Right forelimb (tissue), 1 donor: ENCODE results near the gene PRPSAP1.
"Not testable (repeated sequence)": the region's sequence is repeated elsewhere in the genome, so short reads cannot be mapped to it uniquely, and the experiment has no call there.

ENCODE experiments used
- DNase-seq: peaks from one replicate; pipeline ENCODE4 v3.0.0-alpha.2; 2018

The PRPSAP1 gene

DNA sequence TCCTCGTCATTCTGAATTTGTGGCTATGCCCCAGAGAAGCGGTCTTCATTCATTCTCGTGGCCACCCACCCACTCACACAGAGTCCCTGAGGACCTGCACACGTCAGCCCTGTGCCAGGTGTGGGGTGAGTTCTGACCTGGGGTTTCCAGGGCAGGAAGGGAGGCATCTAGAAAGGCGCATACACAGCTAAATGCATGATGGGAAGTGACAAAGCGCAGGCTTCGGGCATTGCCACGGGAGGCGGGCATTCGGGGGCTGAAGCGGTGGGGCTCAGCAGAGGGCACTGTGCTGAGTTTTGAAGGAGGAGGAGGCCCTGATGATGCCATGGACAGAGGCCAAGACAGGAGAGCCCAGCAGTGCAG, 77.7 kb downstream of the PRPSAP1 start:
- no peak for DNase-seq

DNA sequence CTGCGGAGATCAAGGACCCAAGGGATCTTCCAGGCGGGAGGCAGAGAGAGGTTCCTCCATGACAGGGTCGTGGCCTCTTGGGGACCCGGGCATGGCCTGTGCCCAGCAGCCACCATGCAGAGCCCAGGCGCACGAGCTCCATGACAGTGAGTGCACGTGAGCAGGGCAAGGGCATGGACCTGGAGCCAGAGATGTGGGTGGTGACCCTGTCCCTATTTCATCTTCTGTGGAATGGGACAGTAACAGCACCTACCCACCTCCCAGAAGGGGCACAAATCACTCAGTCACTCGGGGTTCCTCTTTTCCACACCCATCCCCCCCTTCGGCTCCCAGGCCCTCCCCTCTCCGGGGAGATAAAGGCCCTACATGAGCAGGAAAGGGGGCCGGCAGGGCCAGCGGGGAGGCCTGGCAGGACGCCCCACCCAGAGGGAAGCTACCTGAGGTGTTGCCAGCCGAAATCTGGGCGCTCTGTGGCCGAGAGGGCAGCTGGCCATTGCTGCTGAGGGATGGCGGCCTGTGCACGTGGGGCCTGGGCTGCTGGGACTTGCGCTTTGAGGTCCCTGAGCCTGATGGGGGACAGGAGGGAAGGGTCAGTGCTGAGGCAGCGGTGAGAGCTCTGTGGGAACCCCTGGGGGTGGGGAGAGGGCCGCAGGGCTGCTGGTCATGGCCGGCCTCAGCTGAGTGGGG, 78.2 kb downstream of the PRPSAP1 start:
- DNase-seq = no peak

DNA sequence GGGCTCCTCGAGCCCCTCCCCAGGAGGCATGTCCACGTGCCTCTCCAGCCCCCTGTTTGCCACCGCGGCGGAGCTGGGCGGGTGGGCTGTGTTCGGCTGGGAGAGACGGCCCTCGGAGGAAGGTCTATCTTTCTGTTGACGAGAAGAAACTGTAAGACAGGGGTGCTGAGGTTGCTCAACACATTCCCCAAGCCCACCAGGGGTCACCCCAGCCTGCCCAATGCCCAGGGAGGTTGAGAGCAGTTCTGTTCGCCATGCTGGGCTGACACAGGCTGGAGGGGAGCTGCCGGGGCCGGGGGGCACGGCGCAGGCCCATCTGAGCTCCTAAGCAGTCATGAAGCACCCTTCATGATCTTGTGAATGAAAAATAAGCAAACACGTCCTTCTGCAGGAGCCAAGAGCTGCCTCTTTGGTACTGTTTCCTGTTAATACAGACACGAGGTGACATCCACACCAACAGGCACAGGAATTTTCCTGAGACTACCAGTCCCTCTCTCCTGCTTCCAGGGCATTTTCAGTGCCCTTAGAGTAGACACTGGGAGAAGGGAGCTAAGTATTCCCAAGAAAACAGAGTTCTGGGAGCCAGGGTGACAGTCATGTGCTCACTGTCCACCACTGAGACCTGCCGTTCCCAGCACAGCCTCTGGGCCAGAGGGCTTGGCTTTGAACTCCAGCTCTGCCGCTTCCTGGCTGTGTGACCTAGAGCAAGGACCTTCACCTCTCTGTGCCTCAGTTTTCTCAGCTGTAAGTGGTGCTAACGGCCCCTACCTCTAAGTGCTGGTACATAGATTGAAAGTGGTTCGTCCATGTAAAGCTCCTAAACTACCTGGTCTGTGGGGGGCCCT, 79.4 kb downstream of the PRPSAP1 start:
- no peak for DNase-seq

DNA sequence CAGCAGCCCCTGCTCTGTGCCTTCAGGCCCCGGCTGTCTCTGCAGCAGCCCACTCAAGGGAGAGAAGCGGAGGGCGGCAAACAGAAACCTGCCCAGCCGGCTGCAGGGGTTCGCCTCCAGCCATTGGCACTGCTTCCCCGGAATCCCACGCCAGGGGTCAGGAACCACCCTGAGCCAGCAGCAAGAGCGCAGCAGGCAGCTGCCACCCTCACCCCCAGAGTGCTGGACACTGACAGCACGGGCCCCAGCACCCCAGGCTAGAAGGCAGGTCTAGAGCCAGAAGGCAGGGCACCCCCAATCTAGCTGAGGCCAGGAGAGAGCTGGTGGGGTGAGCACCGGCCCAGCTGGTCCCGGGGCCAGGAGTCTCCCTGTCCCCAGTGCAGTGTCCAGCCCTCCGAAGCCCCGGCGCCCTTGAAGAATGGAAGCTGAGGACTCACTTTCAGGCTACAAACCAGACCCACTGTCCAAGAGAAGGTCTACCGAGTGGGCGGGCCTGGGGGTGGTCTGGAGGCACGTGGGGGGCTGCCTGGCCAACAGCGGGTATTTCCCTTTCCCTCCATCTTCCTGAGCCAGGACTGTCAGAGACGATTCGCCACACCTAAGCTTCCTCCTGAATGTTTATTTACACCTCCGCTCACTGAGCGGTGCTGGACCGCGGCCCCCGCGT, 80.1 kb downstream of the PRPSAP1 start:
- no peak for DNase-seq

DNA sequence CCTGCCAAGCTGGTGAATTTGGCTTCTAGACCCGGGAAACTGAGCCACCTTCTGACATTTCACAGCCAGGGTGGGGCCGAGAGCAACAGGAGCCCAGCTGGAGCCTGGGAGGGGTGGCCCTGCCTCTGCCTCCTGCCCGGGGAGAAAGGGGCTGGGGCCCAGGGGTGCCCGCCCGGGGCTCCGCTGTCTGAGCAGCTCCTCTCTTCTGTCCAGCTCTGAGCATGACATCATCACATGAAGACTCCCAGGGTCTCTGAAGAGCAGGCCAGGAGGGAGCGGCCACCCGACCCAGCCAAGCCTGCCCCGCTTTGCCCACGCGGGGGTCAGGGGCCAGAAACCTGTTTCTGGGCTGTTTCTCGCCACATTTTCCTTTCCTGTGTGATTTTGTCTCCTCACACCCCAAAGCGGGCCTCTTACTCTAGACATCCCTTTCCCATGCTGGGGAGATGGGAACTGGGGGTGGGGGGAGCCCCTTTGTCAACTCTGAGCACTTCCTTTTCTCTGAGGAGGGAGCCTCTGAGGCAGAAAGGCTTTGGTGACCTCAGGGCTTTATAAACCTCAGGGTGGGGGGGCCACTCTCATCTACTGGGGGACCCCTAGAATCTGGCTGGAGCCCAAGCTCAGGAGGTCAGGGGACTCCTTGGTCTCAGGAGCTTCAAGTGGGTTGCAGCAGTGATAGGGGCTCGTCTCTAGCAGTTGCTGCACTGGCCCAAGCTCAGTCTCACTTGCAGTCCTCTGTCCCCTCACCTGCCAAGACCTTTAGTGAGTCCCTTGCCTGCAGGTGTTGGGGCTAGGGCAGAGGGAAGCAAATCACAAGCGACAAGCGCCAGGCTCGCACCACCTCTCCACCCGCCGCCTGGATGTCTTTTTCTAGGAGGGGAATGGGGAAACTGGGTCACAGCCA, 80.9 kb downstream of the PRPSAP1 start:
- no peak for DNase-seq

DNA sequence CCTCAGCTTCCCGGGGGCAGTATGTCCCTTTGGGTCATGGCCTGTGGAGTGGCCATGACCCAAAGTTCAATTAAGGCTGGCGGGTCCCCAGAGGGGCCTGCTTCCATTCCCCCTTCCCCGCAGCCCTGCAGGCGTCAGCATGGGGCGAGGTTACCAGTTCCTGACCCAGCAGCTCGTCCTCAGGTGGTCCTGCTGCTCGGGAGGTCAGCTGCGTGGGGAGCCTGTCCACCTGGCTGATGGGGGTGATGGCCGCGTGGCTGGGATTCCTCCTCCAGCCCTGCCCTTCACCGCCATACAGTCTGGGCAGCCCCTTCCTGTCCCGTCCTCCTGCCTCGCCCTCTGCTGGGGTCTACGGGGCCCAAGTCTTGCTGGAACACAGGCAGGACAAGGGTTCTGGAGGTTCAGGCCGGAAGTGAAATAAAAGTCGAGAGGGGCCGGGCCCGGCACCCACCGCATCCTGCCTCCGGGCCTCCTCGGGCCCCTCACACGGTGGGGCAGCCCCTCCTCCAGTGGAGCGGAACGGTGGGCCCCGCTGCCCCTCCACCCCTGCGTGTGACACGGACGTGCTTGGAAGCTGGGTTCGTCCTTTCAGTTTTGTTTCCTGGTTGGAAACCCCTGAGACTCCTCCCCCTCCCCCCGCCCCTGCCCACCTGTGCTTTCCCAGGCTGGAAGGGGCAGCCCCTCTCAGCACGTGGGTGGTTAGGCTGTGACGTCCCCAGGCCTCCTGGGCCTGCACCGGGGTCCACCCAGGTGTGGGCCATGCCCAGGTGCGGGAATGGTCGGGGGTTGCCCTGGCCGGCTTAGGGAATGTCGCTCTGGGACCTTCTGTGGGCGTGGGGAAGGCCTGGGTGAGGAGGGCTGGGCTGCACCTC, 81.8 kb downstream of the PRPSAP1 start:
- DNase-seq = no peak

DNA sequence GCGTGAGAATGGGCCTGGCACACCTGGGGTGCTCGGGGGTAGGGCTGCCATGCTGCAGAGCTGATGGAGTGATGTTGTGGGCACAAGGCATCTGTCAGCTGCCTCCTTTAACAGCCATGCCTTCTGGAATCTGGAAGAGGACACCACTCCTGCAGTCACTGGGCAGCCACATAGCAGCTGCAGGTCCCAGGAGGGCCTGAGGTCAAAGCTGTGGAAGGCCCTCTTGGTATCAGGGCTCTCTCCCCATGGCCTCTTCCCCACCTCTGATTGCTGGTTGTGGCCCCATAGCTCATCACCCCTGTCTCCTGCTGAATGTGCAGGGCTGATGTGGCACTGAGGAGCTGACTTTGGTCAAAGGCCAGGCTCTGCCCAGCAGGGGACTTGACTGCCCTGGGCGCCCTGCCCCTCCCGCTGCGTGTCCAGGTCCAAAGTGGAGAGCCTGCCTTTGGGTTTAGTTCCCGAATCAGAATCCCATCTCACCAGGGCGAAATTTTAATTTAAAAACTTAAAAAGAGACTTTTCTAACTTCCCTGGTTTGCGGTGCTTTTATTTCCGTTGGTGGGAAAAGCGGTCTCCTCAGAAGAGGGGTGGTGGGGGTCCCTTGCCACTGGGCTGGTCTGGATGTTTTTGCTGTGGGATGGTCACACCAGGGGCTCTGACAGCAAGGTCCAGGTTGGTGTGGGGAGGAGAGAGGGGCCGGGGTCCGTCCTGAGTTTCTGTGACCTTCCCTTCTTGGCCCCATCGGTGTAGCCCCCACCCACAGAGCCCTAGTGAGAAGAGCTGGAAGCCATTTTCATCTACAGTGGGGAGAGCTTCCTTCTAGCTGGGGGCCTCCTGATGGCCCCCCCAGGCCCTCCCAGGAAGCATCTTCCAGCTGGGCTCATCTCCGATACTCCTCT, 82.7 kb downstream of the PRPSAP1 start:
- DNase-seq = no peak

DNA sequence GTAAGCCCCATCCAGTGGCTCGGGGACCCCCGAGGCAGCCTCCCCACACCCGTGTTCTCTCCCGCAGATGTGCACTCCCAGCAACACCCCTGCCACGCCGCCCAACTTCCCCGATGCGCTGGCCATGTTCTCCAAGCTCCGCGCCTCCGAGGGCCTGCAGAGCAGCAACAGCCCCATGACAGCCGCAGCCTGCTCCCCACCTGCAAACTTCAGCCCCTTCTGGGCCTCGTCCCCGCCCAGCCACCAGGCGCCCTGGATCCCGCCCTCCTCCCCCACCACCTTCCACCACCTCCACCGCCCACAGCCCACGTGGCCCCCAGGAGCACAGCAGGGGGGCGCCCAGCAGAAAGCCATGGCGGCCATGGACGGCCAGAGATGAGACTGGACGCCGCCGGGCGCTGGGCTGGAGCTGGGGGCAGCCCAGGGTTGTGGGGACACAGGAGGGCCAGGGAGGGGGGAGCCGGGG, 83.6 kb downstream of the PRPSAP1 start:
- no peak for DNase-seq

DNA sequence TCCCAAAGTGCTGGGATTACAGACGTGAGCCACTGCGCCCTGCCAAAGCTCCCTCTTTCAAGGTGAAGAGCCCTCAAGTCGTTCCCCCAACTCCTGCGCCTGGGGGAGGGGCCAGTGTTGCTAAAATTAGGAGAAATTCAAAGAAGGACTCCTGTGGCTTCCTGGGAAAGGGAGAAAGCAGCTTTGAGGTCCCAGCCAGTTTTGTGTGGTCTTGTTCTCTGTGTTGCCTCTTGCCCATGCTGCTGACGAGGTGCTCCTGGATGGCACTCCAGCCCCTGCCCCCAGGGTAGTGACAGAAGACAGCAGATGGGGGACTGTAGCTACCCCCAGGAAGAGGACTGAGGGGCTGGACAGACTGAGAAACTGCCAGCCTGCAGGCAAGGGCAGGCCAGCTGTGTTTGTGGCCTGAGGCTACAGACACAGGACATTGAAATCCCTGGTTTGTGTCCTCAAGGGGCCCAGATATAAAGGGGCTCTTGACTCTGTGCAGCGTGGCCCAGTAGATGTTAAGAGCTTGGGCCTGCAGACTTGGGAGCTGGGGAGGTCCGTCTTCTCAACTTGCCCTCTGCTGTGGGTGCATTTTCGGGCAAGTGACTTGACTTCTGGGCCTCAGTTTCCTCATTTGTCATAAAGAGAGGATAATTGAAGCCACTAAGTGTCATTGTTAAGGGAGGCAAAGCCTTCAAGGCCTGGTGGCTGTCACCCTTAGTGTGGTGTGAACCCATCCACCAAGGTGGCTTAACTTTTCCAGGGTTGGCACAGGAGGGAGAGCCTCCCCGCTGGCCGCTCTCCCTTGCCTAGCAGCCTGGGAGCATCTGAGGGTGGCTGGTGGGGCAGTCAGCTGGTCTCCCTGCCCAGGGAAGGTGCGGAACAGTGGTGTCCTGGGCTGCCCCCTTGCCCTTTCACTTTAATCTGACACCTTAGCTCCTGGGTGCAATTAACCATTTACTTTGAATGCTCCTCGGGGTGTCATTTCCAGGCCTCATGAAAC, 84.4 kb downstream of the PRPSAP1 start:
- no peak for DNase-seq

DNA sequence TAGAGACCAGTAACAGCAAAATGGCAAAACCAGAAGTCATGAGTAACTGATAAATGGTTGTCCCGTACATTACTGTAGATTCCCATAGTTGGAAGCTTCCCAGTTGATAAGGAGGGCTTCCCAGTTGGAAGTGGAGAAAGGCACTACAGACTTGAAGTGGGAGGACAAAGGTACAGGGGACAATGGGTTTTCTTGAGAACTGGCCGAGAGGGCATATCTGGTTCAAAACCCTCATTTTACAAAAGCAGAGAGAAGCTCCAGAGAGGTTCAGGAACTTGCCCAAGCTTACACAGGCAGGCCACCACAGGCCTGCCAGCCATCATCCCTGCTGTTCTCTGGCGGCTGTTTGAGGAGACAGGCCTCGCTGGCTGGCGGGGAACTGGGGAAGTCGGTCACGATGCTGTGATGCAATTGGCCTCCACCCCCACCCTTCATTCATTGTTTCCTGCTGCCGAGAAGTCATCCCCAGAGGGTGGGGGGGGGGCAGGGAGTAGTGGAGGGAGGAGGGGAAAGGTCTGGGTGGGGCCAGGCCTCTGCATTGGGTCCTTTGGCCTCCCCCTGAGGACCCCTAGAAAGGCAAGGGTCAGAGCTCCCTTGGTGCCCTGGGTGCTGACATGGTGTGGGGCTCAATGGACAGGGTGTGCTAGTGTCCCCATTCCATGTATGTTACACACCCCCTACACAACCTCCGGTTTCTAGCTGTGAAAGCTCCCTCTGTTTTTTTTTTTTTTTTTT, 85.5 kb downstream of the PRPSAP1 start:
- no peak for DNase-seq

DNA sequence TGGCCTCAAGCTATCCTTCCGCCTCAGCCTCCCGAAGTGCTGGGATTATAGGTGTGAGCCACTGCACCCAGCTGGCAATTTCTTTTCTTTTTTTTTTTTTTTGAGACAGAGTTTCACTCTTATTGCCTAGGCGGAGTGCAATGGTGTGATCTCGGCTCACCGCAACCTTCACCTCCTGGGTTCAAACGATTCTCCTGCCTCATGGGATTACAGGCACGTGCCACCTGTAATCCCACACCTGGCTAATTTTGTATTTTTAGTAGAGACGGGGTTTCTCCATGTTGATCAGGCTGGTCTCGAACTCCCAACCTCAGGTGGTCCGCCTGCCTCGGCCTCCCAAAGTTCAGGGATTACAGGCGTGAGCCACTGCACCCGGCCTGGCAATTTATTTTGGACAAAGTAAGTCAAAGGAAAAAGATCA, 86.1 kb downstream of the PRPSAP1 start:
- DNase-seq = not testable (repeated sequence)

DNA sequence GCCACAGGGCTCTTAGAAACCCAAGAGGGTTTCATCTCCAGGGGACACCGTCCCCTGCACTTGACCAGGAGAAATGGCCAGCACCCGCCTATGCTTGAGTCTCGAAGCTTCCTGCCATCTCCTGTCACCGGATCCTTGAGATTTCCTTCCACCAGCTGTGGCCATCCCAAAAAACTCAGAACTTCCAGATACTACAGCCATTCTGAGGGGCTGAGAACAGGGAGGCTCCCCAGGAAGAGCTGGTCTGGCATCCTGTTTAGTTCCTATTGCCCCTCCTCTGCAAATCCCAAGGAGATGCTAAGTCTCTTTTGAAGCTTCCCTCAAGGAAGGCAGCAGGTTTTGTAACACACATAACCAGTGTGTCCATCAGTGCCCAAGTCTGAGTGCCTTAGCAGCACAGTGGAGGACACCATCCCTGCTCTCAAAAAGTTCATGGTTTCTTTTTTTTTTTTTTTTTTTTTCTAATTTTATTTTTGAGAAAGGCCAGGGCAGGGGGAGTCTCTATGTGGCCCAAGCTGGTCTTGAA, 86.6 kb downstream of the PRPSAP1 start:
- no peak for DNase-seq

DNA sequence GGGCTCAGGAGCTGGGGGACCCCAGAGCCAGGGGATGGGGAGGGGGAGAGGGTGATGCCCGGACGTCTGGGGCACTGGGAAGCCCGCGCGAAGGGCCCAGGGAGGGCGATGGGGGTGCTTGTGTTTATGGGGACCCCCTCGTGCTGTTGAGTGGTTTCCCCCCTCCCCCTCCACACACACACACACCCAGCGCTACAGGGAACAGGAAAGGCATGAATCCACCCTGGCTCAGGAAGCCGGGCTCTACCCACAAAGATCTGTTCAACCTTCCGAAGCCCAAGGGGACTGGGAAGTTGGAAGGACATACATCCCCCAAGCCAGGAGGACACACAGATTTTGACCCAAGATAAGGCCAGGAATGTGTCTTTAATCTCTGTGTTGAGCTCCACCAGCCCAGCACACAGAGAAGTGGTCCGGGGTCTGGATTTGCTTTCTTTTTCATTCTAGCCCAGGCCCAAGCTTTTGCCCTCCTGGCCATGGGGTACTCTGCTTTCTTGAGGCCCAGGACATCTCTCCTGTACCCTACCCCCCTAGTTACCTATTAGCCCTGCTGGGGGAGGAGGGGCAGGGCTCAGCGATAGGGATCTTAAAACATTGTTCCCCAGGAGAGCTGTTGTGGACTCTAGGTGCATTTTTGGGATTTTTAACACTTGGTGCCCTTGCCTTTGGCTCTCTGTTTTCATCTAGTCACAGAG, 87.3 kb downstream of the PRPSAP1 start:
- no peak for DNase-seq

DNA sequence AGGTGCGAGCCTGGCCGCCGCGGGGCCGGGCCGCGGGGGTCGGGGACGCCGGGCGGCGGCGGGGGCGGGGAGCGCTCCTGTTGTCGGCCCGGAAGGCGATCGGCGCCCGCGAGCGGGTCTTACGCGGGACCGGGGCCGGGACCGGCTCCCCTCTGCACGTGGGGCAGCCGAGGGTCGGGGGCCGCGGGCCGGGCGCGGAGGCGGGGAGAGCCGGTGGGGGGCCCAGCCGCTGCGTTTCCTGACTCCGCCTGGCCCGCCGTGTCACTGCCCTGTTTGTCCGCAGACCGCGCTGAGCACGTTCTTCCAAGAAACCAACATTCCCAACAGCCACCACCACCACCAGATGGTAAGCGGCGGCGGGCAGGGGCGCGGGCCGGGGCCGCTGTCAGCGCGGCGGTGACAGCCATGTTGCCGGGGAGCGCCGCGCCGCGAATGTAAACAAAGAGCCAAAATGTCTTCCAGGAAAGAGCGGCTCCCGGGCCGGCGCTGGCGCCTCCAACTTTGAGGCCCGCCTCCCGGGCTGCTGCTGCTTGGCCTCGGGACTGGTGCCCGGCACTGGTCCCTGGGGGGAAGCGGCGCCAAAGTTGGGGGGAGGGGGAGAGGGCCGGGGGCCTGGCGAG, 88.0 kb downstream of the PRPSAP1 start:
- DNase-seq = peak; percentile 80

DNA sequence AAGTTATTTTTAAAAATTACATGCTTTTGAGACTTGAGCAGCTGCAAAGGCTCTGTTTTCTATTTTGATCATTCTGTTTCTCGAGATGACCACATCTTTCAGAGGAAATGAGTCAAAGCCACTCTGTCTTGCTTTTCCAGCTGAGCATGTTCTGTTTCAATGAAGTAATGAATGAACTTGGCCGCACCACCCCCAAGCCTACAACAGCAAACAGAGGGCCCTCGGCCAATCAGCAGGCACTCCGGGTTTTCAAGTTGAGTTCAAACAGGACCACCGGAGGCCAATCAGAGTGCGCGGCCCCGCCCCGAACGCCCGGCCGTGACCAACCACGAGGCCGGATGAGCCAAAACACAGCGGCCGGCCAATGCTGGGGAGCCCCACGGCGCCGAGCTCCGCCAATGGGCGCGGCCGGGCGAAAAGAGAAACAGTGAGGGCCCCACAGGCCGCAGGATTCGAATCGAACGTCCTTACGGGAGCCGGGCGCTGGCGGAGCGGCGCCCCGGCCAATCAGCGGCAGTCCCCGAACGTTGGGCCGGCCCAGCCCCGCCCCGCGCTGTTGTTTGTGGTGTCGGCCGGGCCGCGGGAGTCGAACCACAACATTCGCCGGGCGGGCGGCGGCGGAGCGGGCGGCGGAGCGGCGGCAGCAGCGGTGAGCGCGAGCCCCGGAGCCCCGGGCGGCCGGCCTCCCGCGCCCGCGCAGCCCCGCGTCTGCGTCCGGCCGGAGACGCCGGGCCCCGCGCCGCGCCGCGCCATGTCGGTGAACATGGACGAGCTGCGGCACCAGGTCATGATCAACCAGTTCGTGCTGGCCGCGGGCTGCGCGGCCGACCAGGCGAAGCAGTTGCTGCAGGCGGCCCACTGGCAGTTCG, 88.7 kb downstream of the PRPSAP1 start, which contains the start of gene UBALD2:
UBALD2 (plus strand) TSS at position 594 of the 869 bp plus-strand sequence; CDS start at position 752, 158 bp downstream.
- DNase-seq = peak; percentile 100

DNA sequence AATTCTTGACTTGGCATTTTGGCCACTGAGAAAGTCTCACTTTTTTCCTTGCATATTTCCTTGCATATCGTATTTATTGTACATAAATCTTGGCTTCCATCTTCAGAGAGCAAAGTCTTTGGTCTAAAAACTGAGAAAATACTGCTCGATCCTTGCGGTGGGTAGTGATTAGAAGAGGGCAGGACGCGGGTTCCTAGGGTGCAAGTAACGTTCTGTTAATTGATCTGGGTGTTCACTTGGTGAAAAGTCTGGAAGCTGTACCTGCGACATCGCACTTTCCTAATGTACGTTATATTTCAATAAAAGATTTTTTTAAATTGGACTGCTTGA, 89.3 kb downstream of the PRPSAP1 start:
- no peak for DNase-seq
